T-helper 1 cell treated with Interleukin-12 subunit alpha and Interleukin-12 subunit beta and Interleukin-4 antibody, amounts not matched to agents 30 ng/mL and 1 ng/mL, for 36 hours (primary cell): ENCODE results near the gene KATNA1. TPM values are rescaled to one million over a fixed set of nuclear protein-coding genes. Genes with fewer than 3 reads are reported as not detected.

Experiments used
- intact Hi-C: fragments of 100-400 bp; cut with micrococcal nuclease; formaldehyde crosslinking; loops from one replicate; pipeline ENCODE4 v1.15.1; 2024
- total RNA-seq: library from RNA; stranded (reverse); gene quantifications from 2 replicates; pipeline ENCODE4 v1.2.3, GENCODE V29; 2022

Gene KATNA1
- total RNA-seq, 1 donor from 2014 or later, result 22.4 TPM

- intact Hi-C loops, result no loop called here
These were observed 34.2 kb downstream of the KATNA1 start for GRCh38 chr6:149614337-149614736.

- intact Hi-C loops, result no loop called here
These were observed 40.0 kb downstream of the KATNA1 start for GRCh38 chr6:149608381-149608982.

- intact Hi-C loops, result no loop called here
These were observed 48.0 kb downstream of the KATNA1 start for GRCh38 chr6:149600508-149600907.

GRCh38 chr6:149593408-149593807, 55.1 kb downstream of the KATNA1 start:
- intact Hi-C loops, result no loop called here

- intact Hi-C loops, result no loop called here
These were observed 55.5 kb downstream of the KATNA1 start for GRCh38 chr6:149592983-149593382.

GRCh38 chr6:149586149-149586548, 62.4 kb downstream of the KATNA1 start:
- intact Hi-C loops, result no loop called here

GRCh38 chr6:149581349-149581748, 67.2 kb downstream of the KATNA1 start:
- intact Hi-C loops, result no loop called here

- intact Hi-C loops, result no loop called here
These were observed 67.6 kb downstream of the KATNA1 start for GRCh38 chr6:149580880-149581279.

- intact Hi-C loops, result loop anchor here (2.0 to 5.0 kb wide), 4 partner anchors 437 to 1824 kb away; partner anchors contain the start of genes ULBP3 and ZBTB2
These were observed 80.4 kb downstream of the KATNA1 start for GRCh38 chr6:149567945-149568585.

GRCh38 chr6:149567194-149567586, 81.3 kb downstream of the KATNA1 start:
- intact Hi-C loops, result loop anchor here (2.0 to 5.0 kb wide), 4 partner anchors 438 to 1825 kb away; partner anchors contain the start of genes ULBP3 and ZBTB2

GRCh38 chr6:149566410-149567193, 81.9 kb downstream of the KATNA1 start:
- intact Hi-C loops, result loop anchor here (1.0 to 5.0 kb wide), 12 partner anchors 71 to 1826 kb away; partner anchors contain the start of genes KATNA1, LATS1, NUP43 and RAET1G

- intact Hi-C loops, result loop anchor here (1.0 to 5.0 kb wide), 13 partner anchors 19 to 1827 kb away; partner anchors contain the start of genes KATNA1, LATS1, NUP43 and PPIL4
These were observed 82.7 kb downstream of the KATNA1 start, which contains the start of gene GINM1 for GRCh38 chr6:149565527-149566409. Gene GINM1 (plus strand): TSS chr6:149566375. CDS start chr6:149566415, 40 bp downstream.

- intact Hi-C loops, result no loop called here
These were observed 84.6 kb downstream of the KATNA1 start for GRCh38 chr6:149563928-149564325.

- intact Hi-C loops, result no loop called here
These were observed 85.1 kb downstream of the KATNA1 start for GRCh38 chr6:149563203-149563927.

GRCh38 chr6:149560736-149561135, 87.8 kb downstream of the KATNA1 start:
- intact Hi-C loops, result no loop called here

- intact Hi-C loops, result no loop called here
These were observed 89.1 kb downstream of the KATNA1 start for GRCh38 chr6:149559389-149559788.

- intact Hi-C loops, result no loop called here
These were observed 90.5 kb downstream of the KATNA1 start for GRCh38 chr6:149558029-149558428.

- intact Hi-C loops, result no loop called here
These were observed 96.6 kb downstream of the KATNA1 start for GRCh38 chr6:149551920-149552319.

- intact Hi-C loops, result loop anchor here (1.0 to 10.0 kb wide), 16 partner anchors 19 to 1906 kb away; partner anchors contain the start of genes KATNA1, LATS1, LRP11 and MTHFD1L
These were observed 102.6 kb downstream of the KATNA1 start, which contains the start of gene PPIL4 for GRCh38 chr6:149545754-149546471. Gene PPIL4 (minus strand): TSS chr6:149546043. CDS start chr6:149546005, 38 bp downstream.
